ENCODE data around the gene CLCNKA.

- no peak for TF ChIP-seq CTCF (IDR thresholded peaks at IDR 0.05; ENCODE audit: low read length)
- no peak for TF ChIP-seq EZH2phosphoT487 (IDR thresholded peaks at IDR 0.05; ENCODE audit: low read length)
Measured at GRCh38 chr1:15994081-15994480, 27.8 kb upstream of the CLCNKA start.
